NCI-H774 (cell line): Measurements from ENCODE around the gene DCLK1.

Experiments used
- DNase-seq: peaks from one replicate; lab custom pipeline; 2025; lab: John Stamatoyannopoulos, UW

DCLK1 gene

DNA sequence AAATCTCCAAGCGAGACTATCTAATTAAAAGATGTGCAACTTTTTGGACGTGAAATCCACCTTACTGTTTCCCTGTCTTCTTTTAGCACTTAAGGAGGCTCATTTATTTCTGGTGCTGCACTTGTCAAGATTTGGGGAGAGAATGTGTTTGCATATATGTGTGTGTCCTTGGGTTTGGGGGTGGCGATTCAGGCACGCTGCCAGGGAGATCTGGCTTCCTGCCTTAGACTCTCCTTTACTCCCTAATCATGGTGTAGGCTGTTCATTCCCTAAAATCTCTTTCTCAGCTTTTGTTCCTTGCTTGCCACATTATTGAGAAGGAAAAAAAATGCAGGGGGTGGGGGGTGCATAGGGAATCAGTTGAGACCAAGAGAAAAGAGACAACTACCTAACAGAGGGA lies 271.2 kb downstream of the DCLK1 start:
- no peak for DNase-seq

DNA sequence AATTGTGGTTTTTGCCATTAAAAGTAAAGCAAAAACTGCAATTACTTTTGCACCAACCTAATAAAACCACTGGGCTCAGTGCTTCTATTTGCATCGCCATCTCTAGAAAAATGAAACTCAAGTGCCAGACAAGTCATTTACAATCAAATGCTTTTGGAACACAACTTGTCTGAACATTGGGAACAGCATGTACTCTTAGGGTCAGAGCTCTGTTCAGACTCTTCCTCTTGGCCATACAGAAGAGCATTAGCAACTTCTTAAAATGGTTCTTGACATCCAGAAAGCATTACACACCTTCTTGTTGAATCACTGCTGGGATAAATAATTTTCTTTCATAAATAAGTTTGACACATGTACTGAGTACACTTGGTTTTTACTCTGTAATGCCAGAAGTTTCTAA lies 272.5 kb downstream of the DCLK1 start:
- no peak for DNase-seq

DNA sequence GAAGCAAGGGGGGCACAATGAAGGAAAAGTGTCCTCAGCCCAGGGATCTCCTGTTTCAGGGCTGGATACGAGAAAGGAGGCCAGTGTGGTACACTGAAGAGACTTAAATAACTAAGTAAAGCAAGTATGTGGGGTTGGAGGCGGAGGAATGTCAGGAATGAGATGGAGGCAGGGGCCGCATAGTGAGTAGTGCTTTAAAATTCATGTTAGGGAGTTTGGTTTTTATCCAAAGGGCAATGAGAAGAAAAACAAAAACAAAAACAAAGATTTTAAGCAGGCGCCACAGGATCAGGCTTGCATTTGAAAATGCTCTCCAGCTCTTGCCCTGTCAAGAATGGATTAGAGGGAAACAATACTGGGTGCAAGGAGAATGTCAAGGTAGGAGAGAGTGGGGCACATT lies 273.4 kb downstream of the DCLK1 start:
- DNase-seq, result no peak

DNA sequence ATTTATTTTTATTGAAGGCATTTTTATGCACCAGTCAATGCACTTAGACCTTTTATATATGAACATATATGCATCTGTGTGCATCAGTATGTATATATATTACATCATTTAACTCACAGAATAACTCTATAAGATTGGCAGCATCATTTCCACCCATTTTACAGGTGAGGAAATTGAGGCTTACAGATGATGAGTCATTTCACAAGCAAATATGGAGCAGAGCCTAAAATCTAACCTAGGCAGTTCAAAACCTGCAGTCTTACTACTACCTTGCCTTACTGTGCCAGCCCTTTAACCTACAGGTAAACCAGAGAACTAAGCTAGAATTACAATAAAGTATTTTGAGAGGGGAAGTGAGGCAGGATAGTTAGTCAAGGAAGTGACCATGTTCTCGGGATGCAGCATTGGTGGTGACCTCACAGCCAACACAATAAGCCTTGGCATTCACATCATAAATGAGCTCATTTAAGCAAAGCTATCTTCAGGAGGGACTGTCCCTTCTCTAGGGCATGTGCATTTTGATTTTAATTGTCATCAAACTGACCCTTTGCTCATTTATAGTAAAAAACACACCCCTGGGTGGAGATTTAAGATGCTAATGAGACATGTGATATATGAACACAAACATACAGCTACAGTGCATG lies 274.3 kb downstream of the DCLK1 start:
- DNase-seq, result no peak

DNA sequence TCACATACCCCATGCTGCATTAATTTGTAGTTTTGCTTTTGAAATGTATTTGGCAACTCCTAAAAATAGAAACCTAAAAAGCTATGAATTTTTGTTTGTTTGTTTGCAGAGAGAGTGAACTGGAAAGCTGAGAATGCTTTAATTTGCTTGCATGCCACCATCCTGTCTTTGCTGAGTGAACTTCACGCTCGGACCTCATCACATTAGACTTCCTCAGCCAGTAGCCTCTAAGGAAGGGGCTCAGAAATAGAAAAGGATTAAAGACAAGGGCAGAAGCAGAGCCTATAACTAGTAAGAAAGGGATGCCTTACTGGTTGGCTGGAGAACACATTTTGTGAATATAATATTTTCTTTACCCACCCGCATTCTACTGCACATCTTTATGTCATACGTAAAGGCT lies 275.1 kb downstream of the DCLK1 start:
- DNase-seq, result no peak

DNA sequence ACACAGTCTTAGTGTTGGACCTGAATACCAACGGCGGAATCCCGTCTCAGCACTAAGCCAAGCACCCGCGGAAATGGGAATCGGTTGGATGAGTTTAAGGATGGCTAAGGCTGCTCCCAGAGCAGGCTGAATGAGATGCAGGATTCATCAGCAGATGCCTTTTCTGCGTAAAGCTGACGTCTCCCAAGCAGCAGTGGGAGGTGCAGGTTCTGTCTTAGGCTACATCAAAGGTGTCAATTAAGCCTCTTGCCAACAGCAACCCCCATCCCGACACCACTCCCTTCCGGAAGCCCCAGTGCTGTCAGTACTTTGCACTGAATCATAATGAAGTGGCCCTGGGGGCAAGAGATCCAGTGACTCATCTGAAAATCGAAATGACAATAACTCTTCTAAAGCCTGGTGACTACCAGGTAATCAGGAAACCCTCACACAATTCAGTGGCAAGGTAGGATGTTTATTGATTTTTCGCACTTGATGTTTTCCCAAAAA lies 275.6 kb downstream of the DCLK1 start:
- no peak for DNase-seq

DNA sequence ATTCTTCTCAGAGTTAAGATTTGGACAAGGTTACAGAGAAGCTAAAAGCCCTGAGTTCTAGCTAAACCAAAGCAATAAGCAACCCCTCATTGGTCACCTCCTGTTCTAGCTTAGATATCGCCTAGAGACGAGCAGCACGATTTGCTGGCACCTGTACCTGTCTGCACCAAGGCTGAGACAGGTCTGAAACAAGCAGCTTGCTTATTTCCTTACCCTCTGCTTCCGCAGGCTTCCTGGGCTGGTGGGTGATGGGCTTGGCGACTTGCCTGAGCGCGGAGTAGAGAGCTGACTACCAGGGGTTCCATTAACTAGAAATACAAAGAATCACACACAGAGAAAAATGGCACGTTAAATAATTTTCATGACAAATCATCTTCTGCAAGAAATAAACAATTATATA lies 276.9 kb downstream of the DCLK1 start:
- no peak for DNase-seq

DNA sequence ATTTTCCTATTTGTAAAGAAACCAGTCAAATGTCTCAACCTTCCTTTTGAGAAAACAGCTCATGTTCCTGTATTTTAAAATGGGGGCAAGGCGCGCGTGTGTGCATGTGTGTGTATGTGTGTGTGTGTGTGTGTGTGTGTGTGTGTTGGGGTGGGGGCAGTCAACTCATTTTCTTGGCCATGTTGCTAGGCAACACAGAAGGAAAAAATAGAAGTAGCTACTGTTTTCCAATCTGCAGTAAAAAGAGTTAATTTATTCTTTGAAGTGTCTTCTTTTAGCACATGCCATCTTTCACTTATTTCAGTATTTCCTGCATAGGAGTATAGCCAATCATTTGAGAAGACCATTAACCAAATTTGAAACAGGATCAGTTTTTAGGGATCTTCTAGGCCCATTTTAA lies 279.3 kb downstream of the DCLK1 start:
- DNase-seq, result no peak

DNA sequence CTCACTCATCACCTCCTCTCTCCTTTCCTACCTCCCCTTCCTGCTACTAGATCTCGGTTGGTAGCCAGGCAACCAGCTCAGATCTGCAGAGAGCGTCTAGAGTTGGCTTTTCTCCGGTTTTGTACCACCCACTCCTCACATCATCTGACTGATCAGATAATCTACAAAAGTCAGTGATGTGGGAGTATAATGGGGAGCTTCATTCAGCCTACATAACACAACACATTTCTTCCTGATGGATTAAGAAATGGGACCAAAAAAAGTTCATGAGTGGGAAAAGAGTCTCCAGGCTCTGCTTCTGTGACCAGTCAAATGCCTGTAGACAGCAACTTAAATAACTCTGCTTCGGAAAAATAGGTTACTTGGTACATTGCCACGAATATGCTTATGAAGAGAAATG lies 279.8 kb downstream of the DCLK1 start:
- DNase-seq, result no peak

DNA sequence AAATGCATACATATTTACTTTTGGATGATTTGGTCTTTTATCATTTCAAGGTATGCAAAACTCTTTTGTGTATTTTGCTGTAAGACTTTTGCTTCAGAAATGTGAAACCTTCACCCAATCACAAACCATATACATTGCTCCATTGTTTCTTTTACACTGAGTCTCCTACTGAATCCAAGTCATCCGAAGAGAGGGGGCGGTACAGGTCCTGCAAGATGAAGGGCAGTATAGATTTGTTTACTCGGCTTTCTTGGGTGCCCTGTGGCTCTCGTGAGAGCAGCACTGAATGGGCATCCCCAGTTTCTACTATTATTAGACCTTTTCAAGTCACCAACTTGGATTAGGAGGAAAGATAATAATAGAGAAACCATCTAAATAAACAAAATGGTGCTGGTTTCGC lies 280.6 kb downstream of the DCLK1 start:
- DNase-seq, result no peak

DNA sequence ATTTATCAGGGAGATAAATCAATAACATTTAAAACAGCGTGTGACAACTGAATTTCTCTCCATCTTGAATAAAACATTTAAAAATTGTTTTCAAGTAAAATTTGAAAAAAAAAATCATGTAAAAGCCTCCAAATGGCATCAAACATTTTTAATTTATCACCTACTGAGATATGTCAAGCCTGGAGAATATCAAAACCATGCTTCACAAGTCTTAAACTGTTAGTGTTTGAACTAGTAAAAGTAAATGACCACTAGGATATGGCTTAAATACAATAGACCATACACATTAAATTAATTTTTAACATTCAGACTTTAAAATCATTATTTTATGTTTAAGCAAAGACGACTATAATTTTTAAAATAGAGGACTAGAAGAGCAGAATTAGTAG lies 281.9 kb downstream of the DCLK1 start:
- DNase-seq, result no peak

DNA sequence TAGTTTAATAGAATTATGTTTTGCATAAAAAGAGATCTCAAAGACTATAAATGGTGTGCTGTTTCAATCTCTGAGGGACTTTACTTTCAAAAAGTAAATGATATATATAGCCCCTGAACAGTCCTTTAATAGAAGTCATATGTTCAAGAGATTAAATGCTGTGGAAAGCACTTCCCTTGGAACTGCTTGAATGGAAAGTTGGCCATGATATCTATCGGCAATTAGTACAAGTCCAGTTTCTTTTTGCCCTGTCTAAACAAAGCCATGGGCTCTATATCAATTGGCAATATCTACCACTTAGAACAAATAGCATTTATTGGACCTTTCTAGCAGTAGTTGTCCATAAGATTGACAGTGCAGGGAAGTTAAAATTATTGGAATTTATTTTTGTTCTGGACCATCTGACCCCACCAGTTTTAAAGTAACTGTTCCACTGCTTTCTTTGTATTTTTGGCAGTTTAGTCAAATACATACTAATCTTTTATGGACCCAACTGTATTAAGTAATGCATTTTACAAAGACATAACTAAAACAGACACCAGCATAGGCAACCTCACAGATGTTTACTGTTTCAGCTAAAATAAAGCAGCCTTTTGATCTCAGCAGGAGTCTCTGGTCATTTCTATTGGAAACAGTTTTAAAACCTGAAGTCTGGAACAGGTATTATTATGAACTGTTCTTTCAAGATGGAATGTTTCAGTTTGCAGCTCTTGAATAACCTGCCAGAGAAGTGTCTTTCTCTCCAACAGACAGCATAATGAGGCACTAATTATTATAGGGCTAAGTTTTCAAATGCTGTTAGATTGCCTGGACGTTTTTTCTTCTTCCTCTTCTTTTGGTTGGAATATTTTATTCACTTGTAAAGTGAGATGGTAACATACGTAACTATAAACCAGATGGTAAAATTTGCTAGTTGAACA lies 282.6 kb downstream of the DCLK1 start:
- no peak for DNase-seq

DNA sequence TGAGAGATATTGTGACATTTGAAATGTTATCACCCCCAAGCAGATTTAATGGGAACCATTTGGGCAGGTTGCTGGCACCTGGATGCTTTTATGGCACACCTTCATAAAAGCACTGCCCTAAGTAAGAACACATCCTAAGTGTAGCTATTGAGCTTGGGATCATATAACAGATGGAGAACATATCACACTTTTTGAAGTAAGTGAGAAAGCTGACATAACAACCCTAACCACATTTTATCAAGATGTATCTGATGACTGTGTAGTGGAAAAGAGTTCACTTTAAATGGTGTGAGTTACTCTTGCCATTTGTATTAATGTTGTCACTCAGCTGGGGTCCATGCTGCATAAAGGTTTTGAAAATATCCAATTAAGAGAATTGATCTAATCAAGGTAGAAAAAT lies 287.9 kb downstream of the DCLK1 start:
- DNase-seq, result no peak

DNA sequence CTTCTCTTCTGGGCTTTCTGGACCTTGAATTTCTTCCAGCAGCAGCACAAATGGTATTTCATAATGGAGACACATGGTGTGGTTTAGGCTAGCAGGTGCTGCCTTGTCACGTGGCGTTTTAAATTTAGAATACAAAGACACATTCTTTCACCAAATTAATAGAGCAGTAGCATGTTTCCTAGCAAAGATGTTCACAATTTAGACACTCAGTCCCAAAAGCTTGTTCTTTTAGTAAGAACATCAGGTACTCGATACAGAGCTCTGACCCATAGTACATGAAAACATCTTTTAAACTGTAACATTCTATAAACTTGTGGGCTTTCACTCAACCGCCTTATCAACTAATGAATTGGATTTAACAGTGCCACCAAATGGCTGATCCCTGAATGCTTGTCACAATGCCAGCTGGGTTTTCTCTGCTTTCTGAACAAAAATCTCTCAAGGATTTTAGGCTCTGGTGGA lies 290.1 kb downstream of the DCLK1 start:
- no peak for DNase-seq

DNA sequence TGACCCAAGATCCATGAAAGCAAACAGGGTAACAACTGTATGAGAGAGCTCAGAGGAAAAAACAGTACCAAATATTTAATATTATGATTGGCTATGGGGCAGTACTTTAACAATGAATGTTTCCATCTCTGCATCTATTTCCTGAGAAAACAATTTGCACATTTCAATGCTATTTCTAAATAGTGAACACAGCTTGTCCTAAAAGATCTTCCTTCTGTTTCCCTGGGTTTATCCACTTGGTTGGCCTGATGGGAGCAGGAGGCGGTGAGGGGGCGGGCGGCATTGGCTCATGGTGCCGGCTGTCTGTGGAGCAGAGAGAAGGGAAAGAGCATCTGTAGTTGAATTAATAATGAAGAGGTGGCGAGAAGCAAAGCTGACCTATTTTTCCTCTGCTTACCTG lies 291.4 kb downstream of the DCLK1 start:
- no peak for DNase-seq

DNA sequence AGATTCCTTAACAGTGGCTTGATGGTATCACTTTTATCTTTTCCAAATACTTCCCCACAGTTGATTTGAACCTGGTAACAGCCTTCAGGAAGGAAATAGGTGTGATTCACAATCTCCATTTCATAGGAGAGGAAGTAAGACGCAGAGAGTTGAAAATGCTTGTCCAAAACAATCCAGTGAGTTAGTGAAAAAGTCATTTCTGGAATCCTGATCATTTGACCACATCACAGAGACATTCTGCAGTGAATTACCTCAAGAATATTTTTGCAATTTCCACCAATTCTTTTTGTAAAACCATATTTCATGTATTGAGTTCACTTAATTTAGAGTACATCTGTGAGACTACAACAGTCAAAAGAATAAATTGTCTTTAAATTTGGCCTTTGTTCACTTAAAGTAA lies 292.8 kb downstream of the DCLK1 start:
- DNase-seq, result no peak

DNA sequence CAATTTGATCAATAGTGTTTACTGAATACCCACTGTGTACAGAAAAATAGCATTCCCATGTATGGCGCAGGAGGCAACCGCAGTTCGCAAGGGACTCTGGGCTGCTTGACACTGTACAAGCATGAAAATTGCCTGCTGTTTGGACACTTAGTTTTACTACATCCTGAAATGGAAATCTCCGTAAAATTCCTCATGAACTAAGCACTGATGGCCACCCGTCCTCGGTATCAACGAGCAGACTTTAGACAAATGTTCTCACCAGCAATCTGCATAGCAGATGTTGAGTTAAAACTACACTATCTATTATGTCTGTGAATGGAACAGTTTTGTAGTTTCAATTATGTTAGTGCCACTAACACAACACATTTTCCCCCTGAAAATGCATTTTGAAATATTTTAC lies 294.7 kb downstream of the DCLK1 start:
- DNase-seq, result no peak

DNA sequence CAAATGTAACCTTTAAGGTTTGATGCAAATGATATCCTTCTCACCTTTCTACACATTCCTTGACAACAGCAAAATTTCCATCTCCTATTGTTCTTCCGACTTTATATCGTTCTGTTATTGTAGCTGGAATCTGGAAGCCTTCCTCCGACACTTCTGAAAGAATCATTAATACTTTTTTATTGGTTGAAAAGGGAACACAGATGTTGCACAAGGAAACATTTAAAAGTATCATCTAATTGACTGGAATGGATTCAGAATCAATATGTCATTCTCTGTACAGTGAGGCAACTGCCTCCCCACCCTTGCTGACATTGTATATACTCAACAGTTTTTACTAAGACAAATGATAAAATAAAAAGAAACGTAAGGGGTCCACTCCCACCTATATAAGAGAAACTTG lies 295.2 kb downstream of the DCLK1 start:
- DNase-seq, result no peak

DNA sequence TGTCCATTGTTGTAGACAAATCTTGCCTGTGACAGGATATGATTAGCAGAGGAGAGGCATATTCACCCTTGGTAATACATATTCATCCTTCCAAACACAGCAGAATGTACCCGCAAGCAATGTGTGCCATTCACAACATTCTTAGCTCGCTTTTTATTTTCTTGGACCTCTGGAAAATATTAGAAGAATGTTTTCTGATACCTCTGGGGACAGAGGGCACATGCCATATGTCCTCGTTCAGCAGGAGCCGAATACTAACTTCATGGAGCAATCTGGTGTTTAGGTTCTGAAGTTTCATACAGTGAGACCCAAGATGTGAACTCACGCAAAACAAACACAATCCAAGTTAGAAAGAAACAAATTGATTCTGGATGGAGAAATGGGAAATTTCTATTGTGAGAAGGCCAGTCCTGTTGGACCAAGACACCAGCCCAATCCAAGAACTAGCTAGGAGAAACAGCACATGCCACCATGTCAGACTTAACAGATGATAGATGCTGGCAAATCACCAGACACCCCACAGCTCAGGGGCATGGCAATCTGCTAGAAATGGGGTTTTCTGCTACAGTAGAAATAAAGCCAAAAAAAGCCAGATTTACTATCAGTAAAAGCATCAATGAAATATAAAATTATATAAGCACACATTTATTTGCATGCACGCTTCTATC lies 297.4 kb downstream of the DCLK1 start:
- DNase-seq, result no peak

DNA sequence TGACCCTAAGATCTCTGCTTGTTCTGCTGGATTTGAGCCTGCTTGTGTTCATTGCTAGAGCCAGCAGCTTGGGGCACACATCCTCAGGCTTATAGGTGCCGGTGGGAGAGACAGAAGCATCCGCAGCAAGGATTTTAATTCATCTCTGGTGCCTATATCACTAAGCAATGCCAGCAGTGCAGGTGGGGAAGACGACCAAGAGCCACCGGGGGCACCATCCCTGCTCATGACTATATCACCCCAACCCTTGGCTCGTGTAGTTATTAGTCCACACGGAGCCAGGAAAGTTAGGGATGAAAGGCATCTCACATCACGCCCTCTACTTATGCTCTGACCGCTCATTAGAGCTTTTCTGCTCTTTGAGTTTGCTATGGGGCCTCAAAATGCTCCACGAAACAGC lies 298.2 kb downstream of the DCLK1 start:
- no peak for DNase-seq

DNA sequence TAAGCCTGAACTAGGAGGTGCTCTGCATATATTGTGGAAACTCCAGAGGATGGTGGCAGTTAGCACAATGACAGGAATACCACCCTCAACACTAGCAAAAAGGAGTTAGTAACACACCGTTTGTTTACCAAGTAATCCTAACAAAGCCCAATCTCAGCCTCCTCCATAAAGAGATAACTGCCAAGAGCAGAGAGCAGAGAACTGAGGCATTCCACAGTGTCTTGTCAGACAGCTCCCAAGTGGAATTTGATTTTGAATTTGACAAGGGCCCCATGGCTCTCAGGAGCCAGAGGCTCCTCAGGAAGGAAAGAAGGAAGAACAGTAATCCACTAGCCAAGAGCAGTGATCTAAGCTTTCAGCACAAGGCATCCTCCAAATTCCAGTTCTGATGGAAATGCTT lies 298.6 kb downstream of the DCLK1 start:
- no peak for DNase-seq

DNA sequence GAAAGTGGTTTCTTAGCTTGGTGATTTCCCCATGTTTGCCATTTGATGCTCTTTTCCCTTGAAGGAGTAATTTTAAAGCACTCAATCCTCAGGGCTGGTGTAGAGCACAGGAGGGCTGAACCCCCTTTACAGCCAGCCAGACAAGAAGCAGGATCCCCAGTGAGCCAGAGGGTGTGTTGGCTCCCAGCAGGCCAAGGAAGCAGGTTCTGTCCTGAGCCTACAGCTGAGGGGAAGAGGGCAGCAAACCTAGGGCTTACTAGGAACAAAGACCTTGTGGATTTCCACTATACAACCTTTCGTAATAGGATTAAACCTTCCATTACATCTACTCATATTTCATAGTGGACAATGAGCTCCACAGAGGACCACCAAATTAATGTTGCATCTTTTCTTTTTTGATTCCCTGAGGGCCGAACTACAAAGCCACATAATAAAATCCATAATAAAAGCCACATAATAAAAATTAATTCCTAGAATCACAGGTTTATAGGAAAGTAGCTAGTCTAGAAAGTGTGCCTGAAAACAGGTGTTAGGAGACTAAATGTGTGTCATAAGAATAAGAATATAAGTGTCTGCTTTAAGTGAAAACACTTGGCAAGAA lies 300.2 kb downstream of the DCLK1 start:
- DNase-seq, result no peak
